ENCODE data around the gene HSFX3.
"Not testable (repeated sequence)": the region's sequence is repeated elsewhere in the genome, so short reads cannot be mapped to it uniquely, and the experiment has no call there.

DNA sequence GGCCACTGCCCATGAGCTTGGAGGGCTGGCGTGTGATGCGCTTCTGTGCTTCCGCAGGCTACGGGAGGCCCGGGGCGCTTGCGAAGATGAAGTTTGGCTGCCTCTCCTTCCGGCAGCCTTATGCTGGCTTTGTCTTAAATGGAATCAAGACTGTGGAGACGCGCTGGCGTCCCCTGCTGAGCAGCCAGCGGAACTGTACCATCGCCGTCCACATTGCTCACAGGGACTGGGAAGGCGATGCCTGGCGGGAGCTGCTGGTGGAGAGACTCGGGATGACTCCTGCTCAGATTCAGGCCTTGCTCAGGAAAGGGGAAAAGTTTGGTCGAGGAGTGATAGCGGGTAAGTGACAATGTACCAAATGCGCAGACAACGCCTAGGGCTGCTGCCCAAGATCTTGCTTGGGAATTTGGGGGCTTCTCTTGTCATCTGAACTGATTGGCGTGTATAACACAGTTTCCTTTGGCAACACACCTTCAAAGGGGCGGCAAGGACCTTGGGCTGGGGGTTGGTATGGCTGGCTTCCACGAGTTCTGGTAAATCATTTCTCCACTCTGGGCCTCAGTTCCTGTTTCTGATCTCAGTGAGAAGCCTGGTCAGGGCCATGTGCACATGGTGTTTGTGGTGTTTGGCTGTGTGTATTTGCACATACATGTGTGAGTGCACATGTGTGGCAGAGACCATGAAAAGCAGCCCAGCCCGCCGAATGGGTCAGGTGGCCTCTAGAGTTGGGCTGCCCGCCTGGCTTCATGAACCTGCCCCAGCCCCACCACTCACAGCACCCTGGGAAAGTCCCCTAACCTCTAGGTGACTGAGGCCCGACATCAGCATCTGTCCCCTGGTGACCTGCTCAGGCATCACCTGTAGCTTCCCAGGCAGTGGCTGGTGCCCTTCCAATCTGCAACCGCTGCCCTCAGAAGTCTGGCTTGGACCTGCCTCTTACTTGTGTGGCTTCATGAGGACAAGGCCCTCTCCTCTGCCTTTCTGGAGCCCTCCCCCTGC is 3.9 kb downstream of the HSFX3 start:
- TF ChIP-seq, protein P1, sequence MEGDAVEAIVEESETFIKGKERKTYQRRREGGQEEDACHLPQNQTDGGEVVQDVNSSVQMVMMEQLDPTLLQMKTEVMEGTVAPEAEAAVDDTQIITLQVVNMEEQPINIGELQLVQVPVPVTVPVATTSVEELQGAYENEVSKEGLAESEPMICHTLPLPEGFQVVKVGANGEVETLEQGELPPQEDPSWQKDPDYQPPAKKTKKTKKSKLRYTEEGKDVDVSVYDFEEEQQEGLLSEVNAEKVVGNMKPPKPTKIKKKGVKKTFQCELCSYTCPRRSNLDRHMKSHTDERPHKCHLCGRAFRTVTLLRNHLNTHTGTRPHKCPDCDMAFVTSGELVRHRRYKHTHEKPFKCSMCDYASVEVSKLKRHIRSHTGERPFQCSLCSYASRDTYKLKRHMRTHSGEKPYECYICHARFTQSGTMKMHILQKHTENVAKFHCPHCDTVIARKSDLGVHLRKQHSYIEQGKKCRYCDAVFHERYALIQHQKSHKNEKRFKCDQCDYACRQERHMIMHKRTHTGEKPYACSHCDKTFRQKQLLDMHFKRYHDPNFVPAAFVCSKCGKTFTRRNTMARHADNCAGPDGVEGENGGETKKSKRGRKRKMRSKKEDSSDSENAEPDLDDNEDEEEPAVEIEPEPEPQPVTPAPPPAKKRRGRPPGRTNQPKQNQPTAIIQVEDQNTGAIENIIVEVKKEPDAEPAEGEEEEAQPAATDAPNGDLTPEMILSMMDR (IDR thresholded peaks at IDR 0.05), result not testable (repeated sequence)
- TF ChIP-seq ZFX (IDR thresholded peaks at IDR 0.05; ENCODE audit: borderline replicate concordance), result not testable (repeated sequence)
